Large intestine (tissue), 3 donors: ENCODE data around the gene SLC44A1. TPM values are rescaled to one million over a fixed set of nuclear protein-coding genes. Genes with fewer than 3 reads are reported as not detected.

Experiments used
- DNase-seq, 2 donors: peaks; one replicate each; pipeline versions ENCODE4 v3.0.0 to v3.0.0-alpha.2; 2013
- H3K27ac ChIP-seq: one replicate; pipeline ENCODE4 v1.5.1; 2013; ENCODE audit warnings: low read length
- H3K27me3 ChIP-seq: 2 replicates; pipeline ENCODE4 v1.6.1; 2013; ENCODE audit warnings: low read length; ENCODE audit not compliant: control insufficient read depth, insufficient read depth
- H3K36me3 ChIP-seq: 2 replicates; pipeline ENCODE4 v1.6.1; 2013; ENCODE audit warnings: low read length; ENCODE audit not compliant: control insufficient read depth, insufficient read depth
- H3K4me1 ChIP-seq: one replicate; pipeline ENCODE4 v1.6.1; 2013; ENCODE audit warnings: low read length; ENCODE audit not compliant: control insufficient read depth, insufficient read depth
- H3K4me3 ChIP-seq: one replicate; pipeline ENCODE4 v1.5.1; 2013; ENCODE audit warnings: low read length
- H3K9me3 ChIP-seq: one replicate; pipeline ENCODE4 v1.6.1; 2013; ENCODE audit warnings: mild to moderate bottlenecking, low read depth, low read length, moderate library complexity; ENCODE audit not compliant: control insufficient read depth
- WGBS: methylation state at CpG from one replicate; pipeline ENCODE4 v1.1.5; 2013; ENCODE audit warnings: low lambda C conversion rate; ENCODE audit not compliant: insufficient coverage; 5-methylcytosine and 5-hydroxymethylcytosine counted together
- polyA plus RNA-seq: library from polyadenylated mRNA; unstranded; fragments of 120-200 nt; gene quantifications from one replicate; pipeline ENCODE4 v1.2.1, GENCODE V29; 2013

Gene SLC44A1
- polyA plus RNA-seq, 1 donor: 49.8 TPM

DNA sequence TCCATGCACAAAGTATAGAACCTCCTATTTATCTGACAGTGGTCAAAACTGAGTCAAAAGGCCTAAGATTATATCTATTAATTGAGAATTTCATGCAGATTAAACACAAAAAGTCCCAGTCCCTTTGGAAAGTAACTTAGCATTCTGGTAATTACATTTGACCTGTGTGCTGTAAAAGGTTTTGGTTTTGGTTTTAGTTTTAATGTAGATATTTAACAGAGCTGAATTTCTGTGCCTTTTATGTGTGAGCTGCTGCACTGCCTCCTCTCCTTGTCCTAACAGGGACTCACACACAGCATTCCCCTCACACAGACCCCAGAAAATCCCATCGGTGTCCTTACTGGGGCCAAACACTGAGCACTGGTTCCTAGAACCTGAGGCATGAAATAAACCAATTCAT, 172.4 kb downstream of the SLC44A1 start:
- Histone ChIP-seq H3K27ac (no peak overlapping the region), H3K4me3 (no peak overlapping the region), H3K27me3 (no peaks in the 10 kb centered on the region), H3K36me3 (no peaks in the 10 kb centered on the region), H3K4me1 (peaks cover 8% of the 10 kb centered on the region), H3K9me3 (no peaks in the 10 kb centered on the region)
- WGBS: no CpG with 5 or more reads among the region's 1 CpG
- no peak for DNase-seq

DNA sequence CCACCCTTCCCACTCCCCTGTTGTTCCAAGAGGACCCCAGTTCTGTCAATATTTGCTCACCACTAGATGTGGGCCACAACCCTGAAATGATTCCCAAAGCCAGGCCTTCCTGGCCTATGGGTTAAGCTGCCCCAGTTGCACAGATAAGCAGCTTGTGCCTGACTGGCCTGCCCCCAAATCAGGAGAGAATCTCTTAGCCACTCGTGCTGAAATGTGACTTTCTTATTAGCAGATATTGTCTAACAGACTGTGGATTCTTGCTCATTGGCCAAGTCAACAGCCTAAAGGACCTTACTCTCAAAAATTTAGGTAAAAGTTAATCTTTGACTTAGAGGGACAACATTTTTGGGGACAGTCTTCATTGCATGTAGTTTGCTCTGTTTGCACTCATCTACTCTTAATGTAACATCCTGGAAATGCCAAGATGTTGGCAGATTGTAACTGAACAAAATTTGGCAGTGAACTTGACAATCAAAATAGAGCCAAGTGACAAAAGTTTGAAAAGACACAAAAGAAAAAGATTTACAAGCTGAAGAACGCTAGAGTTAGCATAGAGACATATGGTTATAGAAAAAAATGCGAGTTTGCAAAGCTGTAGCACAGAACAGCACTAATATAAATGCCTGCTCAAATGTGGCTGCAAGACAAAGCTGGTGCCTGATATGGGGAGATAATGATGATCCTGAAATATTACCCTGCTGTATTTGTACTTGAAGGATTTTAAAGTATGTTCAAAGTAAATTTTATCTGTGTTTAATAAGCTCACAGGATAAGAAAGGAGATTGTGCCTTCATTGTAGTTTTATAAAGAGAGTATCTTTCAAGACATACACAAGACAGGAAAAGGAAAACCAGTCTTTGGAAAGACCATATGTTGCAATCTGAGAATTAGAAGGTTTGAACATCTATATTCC, 174.4 kb downstream of the SLC44A1 start:
- Histone ChIP-seq H3K27ac (no peak overlapping the region), H3K9me3 (no peaks in the 10 kb centered on the region), H3K36me3 (no peaks in the 10 kb centered on the region), H3K4me3 (no peak overlapping the region), H3K4me1 (peaks cover 8% of the 10 kb centered on the region), H3K27me3 (no peaks in the 10 kb centered on the region)
- DNase-seq: no peak
- WGBS: 13% methylated on average over 1 of the region's 3 CpGs

GRCh38 chr9:105419816-105420597, 175.6 kb downstream of the SLC44A1 start:
- Histone ChIP-seq H3K9me3 (no peaks in the 10 kb centered on the region), H3K4me3 (no peak overlapping the region), H3K27me3 (no peaks in the 10 kb centered on the region), H3K36me3 (no peaks in the 10 kb centered on the region), H3K4me1 (peaks cover 8% of the 10 kb centered on the region), H3K27ac (no peak overlapping the region)
- WGBS: 90% methylated on average over 2 of the region's 10 CpGs
- no peak for DNase-seq

- no CpG with 5 or more reads among the region's 2 CpGs for WGBS
These were observed 176.7 kb downstream of the SLC44A1 start for GRCh38 chr9:105421154-105421553.

GRCh38 chr9:105421864-105422263, 177.4 kb downstream of the SLC44A1 start:
- DNase-seq: no peak
- H3K4me1 ChIP-seq: peaks cover 5% of the 10 kb centered on the region
- H3K9me3 ChIP-seq: no peaks in the 10 kb centered on the region
- no CpG with 5 or more reads among the region's 5 CpGs for WGBS
- H3K27ac ChIP-seq: no peak overlapping the region
- no peak overlapping the region for H3K4me3 ChIP-seq
- no peaks in the 10 kb centered on the region for H3K36me3 ChIP-seq
- no peaks in the 10 kb centered on the region for H3K27me3 ChIP-seq

More at GRCh38 chr9:105421154-105421553, 176.7 kb downstream of the SLC44A1 start:
- peaks cover 5% of the 10 kb centered on the region for H3K4me1 ChIP-seq
- H3K4me3 ChIP-seq: no peak overlapping the region
- no peak for DNase-seq
- H3K9me3 ChIP-seq: no peaks in the 10 kb centered on the region
- no peaks in the 10 kb centered on the region for H3K36me3 ChIP-seq
- no peak overlapping the region for H3K27ac ChIP-seq
- no peaks in the 10 kb centered on the region for H3K27me3 ChIP-seq

- no peaks in the 10 kb centered on the region for H3K36me3 ChIP-seq
- no peak for DNase-seq
- H3K9me3 ChIP-seq: no peaks in the 10 kb centered on the region
- WGBS: no CpG with 5 or more reads among the region's 2 CpGs
- H3K4me3 ChIP-seq: no peak overlapping the region
- no peak overlapping the region for H3K27ac ChIP-seq
- H3K27me3 ChIP-seq: no peaks in the 10 kb centered on the region
- no peaks in the 10 kb centered on the region for H3K4me1 ChIP-seq
These were observed 181.5 kb downstream of the SLC44A1 start for GRCh38 chr9:105425816-105426433.

GRCh38 chr9:105426657-105427056, 182.2 kb downstream of the SLC44A1 start:
- no peak overlapping the region for H3K27ac ChIP-seq
- WGBS: no CpG with 5 or more reads among the region's 3 CpGs

DNA sequence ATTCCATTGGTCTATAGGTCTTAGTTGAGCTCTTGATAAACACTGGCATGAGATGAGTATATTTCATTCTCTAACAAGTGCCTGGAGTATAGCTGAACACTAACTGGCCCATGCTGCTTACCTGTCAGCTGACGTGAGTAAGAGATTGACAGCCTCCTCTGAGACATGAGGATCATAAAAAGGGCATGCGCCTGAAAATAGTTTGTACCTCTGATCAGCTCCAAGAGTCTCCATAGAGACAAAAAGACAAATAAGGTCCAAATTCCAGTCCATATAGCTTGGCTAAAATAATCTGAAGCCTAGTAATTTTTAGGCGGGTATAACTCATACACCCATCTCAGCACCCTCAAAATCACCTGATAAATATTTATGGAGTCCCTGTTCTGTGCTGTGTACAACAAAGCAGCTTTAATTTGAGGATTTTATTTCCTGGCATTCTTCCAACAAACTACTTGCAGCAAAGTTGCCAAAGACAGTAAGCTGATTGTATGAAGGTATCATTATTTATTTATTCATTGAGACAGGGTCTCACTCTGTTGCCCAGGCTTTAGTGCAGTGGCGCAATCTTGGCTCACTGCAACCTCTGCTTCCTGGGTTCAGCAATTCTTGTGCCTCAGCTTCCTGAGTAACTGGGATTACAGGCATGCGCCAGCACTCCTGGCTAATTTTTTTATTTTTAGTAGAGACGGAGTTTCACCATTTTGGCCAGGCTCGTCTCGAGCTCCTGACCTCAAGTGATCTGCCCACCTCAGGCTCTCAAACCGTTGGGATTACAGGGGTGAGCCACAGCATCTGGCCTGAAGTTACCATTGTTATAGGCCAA, 187.2 kb downstream of the SLC44A1 start:
- Histone ChIP-seq H3K27me3 (no peaks in the 10 kb centered on the region), H3K36me3 (no peaks in the 10 kb centered on the region), H3K27ac (peak overlapping the region; percentile 66), H3K9me3 (peaks cover 4% of the 10 kb centered on the region), H3K4me3 (no peak overlapping the region), H3K4me1 (peaks cover 21% of the 10 kb centered on the region)
- peak; percentile 49 to 80 for DNase-seq
- 50% methylated on average over 1 of the region's 9 CpGs for WGBS

More at GRCh38 chr9:105426657-105427056, 182.2 kb downstream of the SLC44A1 start:
- Histone ChIP-seq H3K4me3 (no peak overlapping the region), H3K9me3 (no peaks in the 10 kb centered on the region), H3K4me1 (peaks cover 6% of the 10 kb centered on the region), H3K36me3 (no peaks in the 10 kb centered on the region), H3K27me3 (no peaks in the 10 kb centered on the region)
- no peak for DNase-seq

- H3K36me3 ChIP-seq: no peaks in the 10 kb centered on the region
- no peaks in the 10 kb centered on the region for H3K27me3 ChIP-seq
- peaks cover 21% of the 10 kb centered on the region for H3K4me1 ChIP-seq
- DNase-seq: peak; percentile 65 to 88
- H3K27ac ChIP-seq: peak overlapping the region; percentile 66
- WGBS: 6% methylated on average over 2 of the region's 2 CpGs
- H3K9me3 ChIP-seq: peaks cover 4% of the 10 kb centered on the region
- no peak overlapping the region for H3K4me3 ChIP-seq
These were observed 187.9 kb downstream of the SLC44A1 start for GRCh38 chr9:105432247-105432842.
